Kidney tubule cell (primary cell): Measurements from ENCODE around the gene XPNPEP1.

Experiments used
- DNase-seq: peaks from one replicate; pipeline ENCODE4 v3.0.0-alpha.2; 2018; ENCODE audit warnings: low spot score

Gene XPNPEP1

GRCh38 chr10:109922976-109923921, at the start of gene XPNPEP1:
TSS of gene XPNPEP1 (minus strand) at chr10:109923511. CDS start at chr10:109923433, 78 bp downstream.
- DNase-seq = peak; percentile 91

GRCh38 chr10:109972372-109973001, 49.2 kb upstream of the XPNPEP1 start:
- DNase-seq = peak; percentile 64

DNA sequence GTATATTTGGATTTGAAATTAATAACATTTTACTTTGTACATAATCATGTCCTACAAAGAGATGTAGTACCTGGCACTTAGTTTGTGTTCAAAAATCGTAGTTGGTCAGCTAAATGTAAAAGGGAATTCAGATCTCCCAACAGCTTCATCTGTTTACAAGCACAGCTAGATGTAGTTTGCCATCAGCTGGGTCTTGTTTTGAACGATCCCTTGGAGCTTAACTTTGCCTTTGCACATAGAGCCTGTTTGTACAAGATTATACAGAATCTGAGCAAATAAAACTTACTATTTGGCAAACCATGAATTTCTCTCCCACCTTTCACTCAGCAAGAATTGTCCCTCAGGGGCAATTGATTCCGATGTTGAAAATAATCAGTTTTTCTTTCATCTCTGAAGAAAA, 48.3 kb upstream of the XPNPEP1 start:
- no peak for DNase-seq

- no peak for DNase-seq
Observed at GRCh38 chr10:109969760-109970346, 46.5 kb upstream of the XPNPEP1 start.

GRCh38 chr10:109968953-109969759, 45.8 kb upstream of the XPNPEP1 start:
- no peak for DNase-seq

DNA sequence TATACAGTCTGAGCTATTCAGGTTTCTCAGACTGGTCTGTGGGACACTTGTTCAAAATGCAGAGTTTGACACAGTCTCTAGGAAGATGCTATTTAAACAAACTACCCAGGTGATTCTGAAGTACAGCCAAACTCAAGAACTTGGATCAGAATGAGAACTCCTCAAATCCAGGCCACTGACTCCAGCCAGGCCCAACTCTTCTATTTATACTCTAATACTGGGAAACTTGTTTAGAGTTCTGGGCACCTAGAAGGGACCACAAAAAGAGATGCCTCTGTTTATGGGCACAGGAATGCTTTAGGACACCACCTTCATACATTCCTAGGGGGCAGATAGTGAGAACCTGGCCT, 44.4 kb upstream of the XPNPEP1 start:
- no peak for DNase-seq

- peak; percentile 47 for DNase-seq
Observed at GRCh38 chr10:109966961-109967738, 43.8 kb upstream of the XPNPEP1 start.

DNA sequence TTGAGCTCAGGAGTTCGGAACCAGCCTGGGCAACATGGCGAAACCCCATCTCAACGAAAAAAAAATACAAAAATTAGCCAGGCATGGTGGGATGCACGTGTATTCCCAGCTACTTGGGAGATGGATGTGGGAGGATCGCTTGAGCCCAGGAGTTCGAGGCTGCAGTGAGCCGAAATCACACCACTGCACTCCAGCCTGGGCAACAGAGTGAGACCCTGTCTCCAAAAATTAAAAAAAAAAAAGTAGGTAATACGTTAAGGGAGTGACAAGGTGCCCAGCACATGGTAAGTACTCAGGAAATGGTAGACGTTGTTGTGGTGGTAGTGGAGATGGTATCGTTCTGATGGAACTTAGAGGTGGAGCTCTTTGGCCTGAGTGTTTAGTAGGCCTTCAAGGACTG, 41.0 kb upstream of the XPNPEP1 start:
- DNase-seq = no peak

DNA sequence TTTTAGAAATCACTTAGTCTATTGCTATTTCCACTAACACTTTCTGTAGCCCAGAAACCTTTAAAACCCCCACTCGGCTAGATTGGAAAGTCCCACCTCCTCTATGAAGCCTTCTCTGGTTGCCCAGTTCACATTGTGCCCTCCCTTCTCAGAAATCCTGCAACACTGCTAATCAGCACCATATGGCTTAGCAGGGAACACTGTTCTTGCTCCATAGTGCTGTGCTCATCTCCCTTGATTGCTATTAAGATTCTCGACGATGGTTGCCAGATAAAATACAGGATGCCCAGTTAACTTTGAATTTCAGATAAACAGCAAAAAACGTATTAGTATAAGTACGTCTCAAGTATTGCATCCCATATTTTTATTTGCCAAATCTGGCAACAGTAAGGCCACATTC, 40.1 kb upstream of the XPNPEP1 start:
- DNase-seq = no peak

DNA sequence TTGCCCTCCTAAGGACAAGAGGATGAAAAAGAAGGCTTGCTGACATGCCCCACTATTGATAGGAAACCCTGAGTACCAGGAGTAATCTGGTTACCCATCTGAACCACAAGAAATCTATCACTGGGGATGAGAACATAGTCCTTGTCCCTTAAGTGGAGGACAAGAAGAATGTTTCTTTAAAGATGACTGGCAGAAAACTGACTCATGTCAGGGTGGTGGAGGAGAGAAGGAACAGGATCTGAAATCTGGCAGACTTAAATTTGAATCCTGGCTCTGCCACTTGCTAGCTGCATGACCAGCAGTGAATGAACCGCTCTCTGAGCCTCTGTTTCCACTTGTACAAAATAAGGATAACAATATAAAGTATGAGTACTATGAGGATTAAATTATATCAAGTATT, 38.9 kb upstream of the XPNPEP1 start:
- peak; percentile 50 for DNase-seq

- DNase-seq = peak; percentile 68
Observed at GRCh38 chr10:109961174-109962001, 38.1 kb upstream of the XPNPEP1 start.

- DNase-seq = no peak
Observed at GRCh38 chr10:109960682-109961081, 37.4 kb upstream of the XPNPEP1 start.

GRCh38 chr10:109959259-109960145, 36.2 kb upstream of the XPNPEP1 start:
- no peak for DNase-seq

GRCh38 chr10:109958059-109958458, 34.7 kb upstream of the XPNPEP1 start:
- DNase-seq = no peak

GRCh38 chr10:109957092-109957797, 33.9 kb upstream of the XPNPEP1 start:
- no peak for DNase-seq

DNA sequence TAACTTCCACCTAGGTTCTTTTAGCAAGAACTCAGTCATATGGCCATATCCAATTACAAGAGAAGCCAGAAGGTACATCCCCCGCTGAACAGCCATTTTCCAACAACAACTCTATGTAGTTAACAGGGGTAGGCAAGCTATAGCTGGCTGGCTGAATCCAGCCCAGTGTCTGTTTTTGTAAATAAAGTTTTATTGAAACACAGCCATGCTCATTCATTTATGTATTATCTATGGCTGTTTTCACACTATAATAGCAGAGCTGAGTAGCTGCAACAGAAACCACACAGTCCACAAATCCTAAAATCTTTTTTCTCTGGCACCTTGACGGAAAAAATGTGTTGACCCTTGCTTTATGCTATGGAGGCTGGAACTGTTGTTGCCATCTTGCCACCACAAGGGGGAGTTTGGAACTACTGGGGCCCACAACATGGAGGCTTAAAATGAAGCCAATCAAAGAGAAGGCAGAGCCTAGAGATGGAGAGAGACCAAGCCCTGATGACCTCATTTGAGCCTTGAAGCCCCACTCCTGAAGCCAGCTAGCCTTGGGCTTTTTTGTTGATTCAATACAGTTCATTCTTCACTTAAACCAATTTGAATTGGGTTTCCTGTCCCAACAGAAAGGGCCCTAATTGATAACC, 33.3 kb upstream of the XPNPEP1 start:
- DNase-seq = peak; percentile 67

DNA sequence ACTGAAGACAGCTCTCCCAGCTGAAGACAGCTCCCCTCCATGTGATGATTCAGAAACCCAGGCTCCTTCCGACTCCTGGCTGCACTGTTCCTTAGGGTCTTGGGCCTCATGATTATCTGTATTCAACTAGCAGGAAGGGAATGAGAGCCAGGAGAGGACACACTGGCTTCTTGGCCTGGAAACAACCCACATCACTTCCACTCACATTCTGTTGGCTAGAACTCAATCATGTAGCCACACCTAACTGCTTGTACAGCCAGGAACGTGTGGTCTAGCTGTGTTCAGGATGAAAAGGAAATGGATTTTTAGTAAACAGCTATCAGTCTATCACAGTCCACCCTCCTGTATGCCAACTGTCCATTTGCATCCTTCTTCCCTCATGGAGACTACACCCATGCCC, 30.5 kb upstream of the XPNPEP1 start:
- no peak for DNase-seq

DNA sequence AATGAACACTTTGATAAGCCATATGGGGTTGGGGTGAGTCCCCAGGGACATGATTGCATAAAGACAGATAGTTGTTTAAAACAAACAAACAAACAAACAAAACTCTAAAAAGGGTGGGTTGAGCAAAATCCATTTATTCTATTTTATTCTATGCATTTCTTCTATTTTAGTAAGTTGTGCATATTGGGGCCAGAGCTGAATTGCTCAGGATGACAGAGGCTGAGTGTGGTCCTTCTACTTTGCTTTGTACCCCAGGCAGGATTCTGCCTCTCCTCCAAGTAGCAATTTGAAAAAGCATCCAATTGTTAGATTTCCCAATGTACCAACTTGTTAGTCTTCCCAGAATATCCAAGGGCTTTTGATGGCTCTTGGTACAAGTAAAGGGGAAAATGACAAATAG, 29.2 kb upstream of the XPNPEP1 start:
- DNase-seq = no peak
